Stimulated activated CD4-positive, alpha-beta T cell treated with anti-CD3 and anti-CD28 coated beads, Interleukin-15, amount 100 ng/mL, for 48 hours (primary cell): ENCODE data around the gene CDKAL1.
"Not testable (repeated sequence)": the region's sequence is repeated elsewhere in the genome, so short reads cannot be mapped to it uniquely, and the experiment has no call there.

Source experiments
- DNase-seq, 2 donors: peaks; one replicate each; pipeline ENCODE4 v3.0.0-alpha.2; 2020; ENCODE audit warnings: low read depth in 2 of 2

The CDKAL1 gene

GRCh38 chr6:21073318-21073839 lies 539.1 kb downstream of the CDKAL1 start:
- no peak for DNase-seq

GRCh38 chr6:21074484-21074883 lies 540.2 kb downstream of the CDKAL1 start:
- DNase-seq: no peak

- no peak for DNase-seq
Measured at GRCh38 chr6:21075986-21076385, 541.7 kb downstream of the CDKAL1 start.

- DNase-seq: no peak
Measured at GRCh38 chr6:21078497-21078896, 544.2 kb downstream of the CDKAL1 start.

GRCh38 chr6:21079468-21080048 lies 545.3 kb downstream of the CDKAL1 start:
- DNase-seq: no peak

GRCh38 chr6:21080221-21080620 lies 546.0 kb downstream of the CDKAL1 start:
- DNase-seq: no peak

- DNase-seq: no peak
Measured at GRCh38 chr6:21082091-21082490, 547.8 kb downstream of the CDKAL1 start.

GRCh38 chr6:21083708-21084107 lies 549.5 kb downstream of the CDKAL1 start:
- no peak for DNase-seq

- DNase-seq: no peak
Measured at GRCh38 chr6:21084656-21085055, 550.4 kb downstream of the CDKAL1 start.

- DNase-seq: no peak
Measured at GRCh38 chr6:21085211-21085610, 551.0 kb downstream of the CDKAL1 start.

- DNase-seq: no peak
Measured at GRCh38 chr6:21085643-21086042, 551.4 kb downstream of the CDKAL1 start.

GRCh38 chr6:21087188-21087587 lies 552.9 kb downstream of the CDKAL1 start:
- no peak for DNase-seq

GRCh38 chr6:21091411-21091810 lies 557.2 kb downstream of the CDKAL1 start:
- no peak for DNase-seq

GRCh38 chr6:21092231-21092772 lies 558.0 kb downstream of the CDKAL1 start:
- not testable (repeated sequence) for DNase-seq

GRCh38 chr6:21095462-21095861 lies 561.2 kb downstream of the CDKAL1 start:
- no peak for DNase-seq

- DNase-seq: no peak
Measured at GRCh38 chr6:21098134-21098533, 563.9 kb downstream of the CDKAL1 start.

- no peak for DNase-seq
Measured at GRCh38 chr6:21098744-21099143, 564.5 kb downstream of the CDKAL1 start.

- DNase-seq: no peak
Measured at GRCh38 chr6:21099338-21100314, 565.4 kb downstream of the CDKAL1 start.

- no peak for DNase-seq
Measured at GRCh38 chr6:21100991-21101390, 566.7 kb downstream of the CDKAL1 start.

- DNase-seq: no peak
Measured at GRCh38 chr6:21101694-21102093, 567.4 kb downstream of the CDKAL1 start.

- no peak for DNase-seq
Measured at GRCh38 chr6:21102201-21102600, 567.9 kb downstream of the CDKAL1 start.

- no peak for DNase-seq
Measured at GRCh38 chr6:21102624-21103023, 568.4 kb downstream of the CDKAL1 start.
